NT2/D1 (cell line): ENCODE measurements around the gene FASTK.

Source experiments
- SUZ12 ChIP-seq: IDR thresholded peaks from 2 replicates; pipeline ENCODE4 v1.6.1; 2011; ENCODE audit not compliant: insufficient read length, insufficient read depth; ENCODE audit errors: extremely low read depth
- YY1 ChIP-seq: IDR thresholded peaks from 2 replicates; pipeline ENCODE4 v1.6.1; 2011; ENCODE audit not compliant: insufficient read length, insufficient read depth
- ZNF274 ChIP-seq: IDR thresholded peaks from 2 replicates; pipeline ENCODE4 v1.6.1; 2011; ENCODE audit warnings: mild to moderate bottlenecking, low read depth, low read length

DNA sequence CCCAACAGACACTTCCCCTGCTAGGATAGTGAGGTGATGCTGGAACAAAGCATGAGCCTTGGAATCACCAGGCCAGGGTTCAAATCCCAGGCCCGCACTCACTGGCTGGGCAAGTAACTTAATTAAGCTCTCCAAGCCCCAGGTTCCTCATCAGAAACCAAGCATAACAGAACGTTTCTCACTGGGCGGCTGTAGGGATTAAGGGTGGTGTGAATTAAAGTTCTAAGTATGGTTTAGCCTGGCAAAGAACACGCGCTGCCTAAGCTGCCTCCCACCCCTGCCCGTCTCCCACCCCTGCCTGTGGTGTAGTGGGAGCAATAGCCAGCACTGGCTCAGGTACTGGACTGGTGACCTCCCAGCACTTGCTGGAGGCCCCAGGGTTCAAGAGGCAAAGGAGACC, 15.6 kb downstream of the FASTK start:
- TF ChIP-seq YY1: no peak
- no peak for TF ChIP-seq SUZ12
- no peak for TF ChIP-seq ZNF274
